Inferior parietal cortex (tissue), 1 donor: Measurements from ENCODE around the gene RCOR3.
"Not testable (repeated sequence)": the region's sequence is repeated elsewhere in the genome, so short reads cannot be mapped to it uniquely, and the experiment has no call there.

Experiments
- DNase-seq: peaks from one replicate; pipeline ENCODE4 v3.0.0-alpha.2; 2016; ENCODE audit errors: extremely low spot score

The RCOR3 gene

GRCh38 chr1:211260141-211261107 is 1.3 kb downstream of the RCOR3 start:
- peak; percentile 87 for DNase-seq

DNA sequence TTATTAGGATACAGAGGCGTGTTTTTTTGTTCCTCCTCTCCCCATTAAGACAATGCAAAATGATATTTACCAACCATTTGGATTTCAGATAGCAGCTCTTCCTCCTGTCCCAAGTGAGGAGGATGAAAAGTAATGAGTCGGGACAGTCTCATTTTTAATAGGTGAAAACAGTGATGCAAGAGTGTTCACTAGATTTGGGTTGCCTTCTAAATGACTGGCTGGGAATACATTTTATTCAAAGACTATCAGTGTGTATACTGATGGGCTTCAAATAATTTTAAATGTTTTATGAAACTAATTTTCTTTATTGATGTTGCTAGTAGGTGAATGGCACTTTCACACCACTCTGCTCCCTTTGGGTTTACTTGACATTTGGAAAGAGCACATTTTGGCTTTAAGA is 2.1 kb downstream of the RCOR3 start:
- no peak for DNase-seq

DNA sequence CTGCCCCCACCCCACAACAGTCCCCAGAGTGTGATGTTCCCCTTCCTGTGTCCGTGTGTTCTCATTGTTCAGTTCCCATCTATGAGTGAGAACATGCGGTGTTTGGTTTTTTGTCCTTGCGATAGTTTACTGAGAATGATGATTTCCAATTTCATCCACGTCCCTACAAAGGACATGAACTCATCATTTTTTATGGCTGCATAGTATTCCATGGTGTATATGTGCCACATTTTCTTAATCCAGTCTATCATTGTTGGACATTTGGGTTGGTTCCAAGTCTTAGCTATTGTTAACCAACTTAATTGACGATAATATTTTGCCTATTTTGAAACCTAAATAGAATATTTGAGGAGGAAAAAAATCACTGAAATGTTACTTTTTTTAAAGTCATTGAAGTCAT is 3.9 kb downstream of the RCOR3 start:
- not testable (repeated sequence) for DNase-seq

DNA sequence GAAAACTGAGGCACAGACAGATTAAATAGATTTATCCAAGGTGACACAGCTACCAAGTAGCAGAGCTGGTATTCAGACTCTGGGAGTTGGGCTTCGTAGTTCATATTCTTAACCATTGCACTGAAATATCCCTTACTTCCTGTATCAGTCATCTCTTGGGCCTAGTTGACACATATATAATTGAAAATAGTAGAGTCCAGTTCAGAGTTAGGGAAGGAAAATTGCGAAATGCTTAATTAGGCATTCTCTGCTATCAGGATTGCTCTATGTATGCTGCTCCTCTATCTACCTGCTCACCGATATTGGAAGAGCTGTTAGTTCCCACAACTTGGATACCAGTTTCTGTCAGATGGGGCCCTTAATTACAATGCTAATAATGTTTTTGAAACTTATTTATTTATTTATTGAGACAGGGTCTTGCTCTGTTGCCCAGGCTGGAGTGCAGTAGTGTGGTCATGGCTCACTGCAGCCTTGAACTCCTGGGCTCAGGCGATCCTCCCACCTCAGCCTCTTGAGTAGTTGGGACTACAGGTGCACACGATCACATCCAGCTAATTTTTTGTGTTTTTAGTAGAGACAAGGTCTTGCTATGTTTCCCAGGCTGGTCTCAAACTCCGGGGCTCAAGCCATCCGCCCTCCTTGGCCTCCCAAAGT is 8.2 kb downstream of the RCOR3 start:
- no peak for DNase-seq

DNA sequence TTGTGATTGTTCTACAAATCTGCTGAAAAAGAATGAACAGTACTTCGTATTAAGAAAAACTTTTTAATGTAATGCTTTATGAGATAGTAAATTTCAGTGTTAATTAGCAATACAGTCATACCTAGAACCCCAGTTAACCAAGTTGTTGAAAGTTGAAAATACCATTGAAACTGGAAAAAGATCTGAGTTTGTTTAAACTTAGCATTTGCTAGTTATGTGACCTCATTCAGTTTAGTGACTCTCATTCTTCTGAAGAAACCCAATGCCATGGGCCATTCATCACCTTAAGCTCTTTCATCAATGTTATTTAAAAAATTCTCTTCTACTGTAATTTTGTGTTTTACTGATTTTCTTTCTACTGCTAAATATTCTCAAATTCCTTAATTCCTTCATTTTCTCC is 20.2 kb downstream of the RCOR3 start:
- no peak for DNase-seq

GRCh38 chr1:211280910-211281309 is 21.7 kb downstream of the RCOR3 start:
- DNase-seq: no peak

DNA sequence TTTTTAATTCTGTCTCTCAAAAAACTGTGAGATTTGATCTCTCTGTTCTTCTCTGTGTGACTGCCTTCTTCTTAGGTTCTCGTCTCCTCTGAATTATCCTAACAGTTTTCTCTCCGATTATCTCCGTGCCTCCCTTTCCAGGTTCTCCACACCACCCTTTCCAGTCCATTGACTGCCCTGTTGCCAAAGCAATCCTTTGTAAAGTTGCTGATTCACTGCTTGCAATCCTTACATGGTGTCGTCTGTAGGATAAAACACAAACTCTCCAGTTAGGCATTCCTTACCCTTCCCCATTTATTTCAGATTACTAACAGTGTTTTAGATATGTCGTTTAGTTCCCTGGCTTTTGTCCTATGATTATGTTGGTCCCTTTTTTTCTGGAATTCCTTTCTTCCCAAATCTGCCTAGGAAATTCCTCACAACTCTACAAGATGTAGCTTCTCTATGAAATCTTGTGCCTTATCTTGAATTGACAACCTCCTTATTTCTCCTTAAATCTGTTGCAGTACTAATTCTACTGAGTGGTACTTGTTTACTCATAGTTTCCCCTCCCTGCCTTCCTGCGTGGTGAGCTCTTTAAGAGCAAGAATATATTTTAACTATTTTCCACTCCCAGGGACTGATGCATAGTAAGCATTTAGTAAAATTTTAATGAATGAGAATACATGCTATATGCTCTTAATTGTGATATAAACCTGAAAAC is 22.3 kb downstream of the RCOR3 start:
- DNase-seq: no peak

DNA sequence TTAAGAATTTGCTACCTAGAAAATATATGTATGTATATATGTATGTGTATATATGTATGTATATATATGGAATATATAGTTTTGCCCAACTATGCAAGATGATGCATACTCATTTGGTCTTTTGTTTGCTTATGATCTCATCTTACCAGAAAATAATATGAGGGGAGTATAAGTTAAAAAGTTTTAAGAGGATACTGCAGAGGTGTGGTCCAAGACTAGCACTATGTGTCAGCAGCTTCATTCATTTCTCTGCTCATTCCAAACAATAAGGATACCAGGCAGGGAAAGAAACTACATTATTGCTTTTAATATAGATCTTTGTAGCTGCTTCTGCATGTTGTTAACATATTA is 22.8 kb downstream of the RCOR3 start:
- no peak for DNase-seq

GRCh38 chr1:211285196-211285595 is 26.0 kb downstream of the RCOR3 start:
- DNase-seq: no peak

DNA sequence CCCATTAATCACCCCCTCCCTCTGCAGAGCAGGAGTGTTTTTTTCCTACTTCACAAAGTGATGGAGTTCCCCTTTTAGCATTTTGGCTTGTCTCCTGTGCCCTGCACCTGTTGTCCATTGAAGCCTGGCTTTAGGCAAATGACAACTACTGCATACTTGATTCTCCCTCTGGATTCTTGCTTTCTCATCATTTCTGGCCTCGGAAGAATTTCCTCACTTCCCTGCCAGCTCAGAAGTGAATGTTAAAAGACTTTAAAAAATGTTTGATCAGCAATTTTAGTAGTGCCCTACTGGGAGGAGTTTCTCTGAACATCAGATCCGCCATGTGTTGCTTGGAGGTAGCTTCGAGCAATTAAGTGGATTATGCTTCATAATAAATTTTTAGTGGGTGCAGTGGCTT is 28.1 kb downstream of the RCOR3 start:
- DNase-seq: no peak

- DNase-seq: no peak
These were observed 33.2 kb downstream of the RCOR3 start for GRCh38 chr1:211292411-211292810.

DNA sequence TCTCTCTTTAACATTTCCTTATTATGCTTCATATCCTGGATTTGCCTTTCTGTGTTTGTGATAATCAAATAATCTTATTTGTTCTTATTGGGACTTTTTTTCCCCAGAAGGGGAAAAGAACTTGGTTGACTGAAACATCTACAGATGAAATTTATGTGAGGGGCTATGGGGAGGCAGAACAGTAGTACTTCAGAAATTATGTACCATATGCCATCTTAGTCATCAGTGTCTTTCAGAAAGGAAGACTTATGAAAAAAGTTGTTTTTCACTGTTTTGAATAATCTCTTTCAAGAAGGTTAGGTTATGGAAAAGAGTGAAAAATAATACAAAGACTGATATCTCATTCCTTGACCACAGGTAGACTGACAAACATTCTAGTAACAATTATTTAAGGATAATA is 37.2 kb downstream of the RCOR3 start:
- no peak for DNase-seq

- no peak for DNase-seq
These were observed 45.9 kb downstream of the RCOR3 start for GRCh38 chr1:211305044-211305443.

GRCh38 chr1:211309617-211310016 is 50.5 kb downstream of the RCOR3 start:
- no peak for DNase-seq

GRCh38 chr1:211313392-211313791 is 54.2 kb downstream of the RCOR3 start:
- no peak for DNase-seq

GRCh38 chr1:211318576-211319280 is 59.6 kb downstream of the RCOR3 start:
- DNase-seq: no peak

DNA sequence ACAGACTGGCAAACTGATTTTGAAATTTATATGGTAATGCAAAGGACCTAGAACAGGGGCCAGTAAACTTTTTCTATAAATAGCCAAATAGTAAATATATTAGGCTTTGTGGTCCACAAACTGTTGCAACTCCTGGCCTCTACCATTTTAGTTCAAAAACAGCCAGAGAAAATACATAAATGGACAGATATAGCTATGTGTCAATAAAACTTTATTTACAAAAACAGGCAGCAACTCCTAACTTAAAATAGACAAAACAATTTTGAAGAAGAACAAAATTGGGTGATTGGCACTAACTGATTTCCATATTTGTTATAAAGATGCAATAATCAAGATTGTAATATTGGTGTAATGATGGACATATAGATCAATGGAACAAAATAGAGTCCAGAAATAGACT is 60.7 kb downstream of the RCOR3 start:
- no peak for DNase-seq

- DNase-seq: no peak
These were observed 61.8 kb downstream of the RCOR3 start for GRCh38 chr1:211320980-211321379.

DNA sequence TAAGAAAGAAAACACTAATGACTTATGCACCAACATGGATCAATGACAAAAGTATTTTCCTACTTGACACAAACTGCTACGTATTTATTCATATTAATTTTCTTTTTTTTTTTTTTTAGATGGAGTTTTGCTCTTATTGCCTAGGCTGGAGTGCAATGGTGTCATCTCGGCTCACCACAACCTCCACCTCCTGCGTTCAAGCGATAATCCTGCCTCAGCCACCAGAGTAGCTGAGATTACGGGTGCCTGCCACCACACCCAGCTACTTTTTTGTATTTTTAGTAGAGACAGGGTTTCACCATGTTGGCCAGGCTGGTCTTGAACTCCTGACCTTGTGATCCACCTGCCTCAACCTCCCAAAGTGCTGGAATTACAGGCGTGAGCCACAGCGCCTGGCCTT is 62.5 kb downstream of the RCOR3 start:
- not testable (repeated sequence) for DNase-seq

DNA sequence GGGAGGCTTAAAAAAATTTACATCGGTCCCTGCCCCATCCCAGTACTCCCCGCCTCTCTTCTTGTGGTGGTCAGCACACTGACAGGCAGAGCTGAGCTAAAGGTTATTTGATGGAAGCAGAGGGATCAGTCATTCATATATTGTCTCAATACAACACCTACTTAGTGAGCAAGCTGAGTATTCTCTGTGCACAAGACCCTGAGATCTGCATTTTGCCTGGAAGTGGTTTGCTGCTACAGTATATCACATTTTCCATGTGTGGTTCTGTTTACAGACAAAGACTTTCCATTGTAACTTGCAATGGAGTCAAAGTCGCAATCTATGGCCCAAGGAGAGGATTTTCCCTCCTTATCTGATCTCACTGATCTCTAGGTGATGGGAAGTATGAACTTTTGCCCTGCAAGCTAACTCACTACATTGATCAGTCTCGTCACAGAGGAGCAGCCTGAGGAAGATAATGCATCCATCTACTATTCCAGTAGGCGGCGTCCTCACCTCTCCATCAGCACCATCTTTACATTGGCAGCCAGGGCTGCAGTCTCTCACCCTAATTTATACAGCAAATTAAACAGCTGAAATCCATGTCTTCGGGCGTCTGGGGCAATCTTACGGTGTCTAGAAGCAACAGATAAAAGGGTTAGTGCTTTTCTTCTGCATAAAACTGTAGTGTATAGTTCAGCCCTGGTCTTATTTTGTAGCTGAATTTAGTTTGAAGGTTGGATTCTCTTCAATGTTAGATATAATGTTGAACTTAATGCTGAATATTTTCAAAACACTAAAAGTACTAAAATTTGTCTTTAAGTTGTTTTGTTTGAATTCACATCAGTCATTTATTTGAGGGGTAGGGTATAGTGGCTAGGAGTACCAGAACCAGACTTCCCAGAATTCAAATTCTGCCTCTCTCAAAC is 64.2 kb downstream of the RCOR3 start:
- DNase-seq: peak; percentile 57
